Stimulated activated CD4-positive, alpha-beta T cell treated with anti-CD3 and anti-CD28 coated beads, Interleukin-15, amount 100 ng/mL, for 48 hours (primary cell): ENCODE results near the gene CEBPA.
"Not testable (repeated sequence)": the region's sequence is repeated elsewhere in the genome, so short reads cannot be mapped to it uniquely, and the experiment has no call there.

ENCODE experiments used
- DNase-seq, 2 donors: peaks; one replicate each; pipeline ENCODE4 v3.0.0-alpha.2; 2020; ENCODE audit warnings: low read depth in 2 of 2

The CEBPA gene

GRCh38 chr19:33301144-33301899 is 1.0 kb downstream of the CEBPA start:
- no peak for DNase-seq

DNA sequence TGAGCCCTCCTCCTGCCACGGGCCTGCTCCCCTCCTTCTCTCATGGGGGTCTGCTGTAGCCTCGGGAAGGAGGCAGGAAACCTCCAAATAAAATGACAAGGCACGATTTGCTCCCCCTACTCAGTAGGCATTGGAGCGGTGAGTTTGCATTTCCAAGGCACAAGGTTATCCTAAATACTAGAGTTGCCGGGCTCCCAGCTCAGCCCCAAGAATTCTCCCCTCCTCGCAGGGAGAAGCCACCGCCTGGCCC is 1.5 kb downstream of the CEBPA start:
- DNase-seq, result no peak

DNA sequence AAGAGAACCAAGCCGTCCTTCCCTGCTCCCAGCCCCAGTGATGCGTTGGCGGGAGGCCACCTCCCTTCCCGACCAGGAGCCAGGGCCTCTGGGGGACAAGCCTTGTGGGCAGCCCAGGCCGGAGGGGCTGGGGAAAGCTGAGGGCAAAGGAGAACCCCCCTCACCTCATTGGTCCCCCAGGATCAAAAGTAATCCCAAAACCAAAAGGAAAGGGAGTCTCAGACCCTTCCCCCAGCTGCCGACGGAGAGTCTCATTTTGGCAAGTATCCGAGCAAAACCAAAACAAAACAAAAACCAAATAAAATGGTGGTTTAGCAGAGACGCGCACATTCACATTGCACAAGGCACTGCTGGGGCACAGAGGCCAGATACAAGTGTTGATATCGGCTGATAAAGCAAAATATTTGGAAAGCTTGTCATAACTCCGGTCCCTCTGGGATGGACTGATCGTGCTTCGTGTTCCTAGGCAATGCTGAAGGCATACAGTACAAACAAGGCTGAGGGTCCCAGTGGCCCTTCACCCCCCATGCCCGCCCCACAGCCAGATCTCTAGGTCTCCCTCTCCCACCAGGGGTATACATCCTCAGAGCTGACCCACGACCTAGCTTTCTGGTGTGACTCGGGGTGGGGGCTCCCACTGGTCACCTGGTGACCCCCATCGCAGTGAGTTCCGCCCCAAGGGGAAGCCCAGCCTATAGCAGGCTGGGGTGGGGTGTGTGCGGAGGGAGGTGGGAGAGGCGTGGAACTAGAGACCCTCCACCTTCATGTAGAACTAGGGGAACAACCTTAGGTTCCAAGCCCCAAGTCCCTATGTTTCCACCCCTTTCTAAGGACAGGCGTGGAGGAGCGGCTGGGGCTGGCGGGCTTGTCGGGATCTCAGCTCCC is 2.1 kb downstream of the CEBPA start:
- no peak for DNase-seq

GRCh38 chr19:33299051-33299688 is 3.2 kb downstream of the CEBPA start:
- no peak for DNase-seq

GRCh38 chr19:33298146-33298911 is 4.0 kb downstream of the CEBPA start:
- no peak for DNase-seq

GRCh38 chr19:33297401-33298145 is 4.8 kb downstream of the CEBPA start:
- no peak for DNase-seq

- DNase-seq, result no peak
These were observed 5.8 kb downstream of the CEBPA start for GRCh38 chr19:33296488-33296971.

DNA sequence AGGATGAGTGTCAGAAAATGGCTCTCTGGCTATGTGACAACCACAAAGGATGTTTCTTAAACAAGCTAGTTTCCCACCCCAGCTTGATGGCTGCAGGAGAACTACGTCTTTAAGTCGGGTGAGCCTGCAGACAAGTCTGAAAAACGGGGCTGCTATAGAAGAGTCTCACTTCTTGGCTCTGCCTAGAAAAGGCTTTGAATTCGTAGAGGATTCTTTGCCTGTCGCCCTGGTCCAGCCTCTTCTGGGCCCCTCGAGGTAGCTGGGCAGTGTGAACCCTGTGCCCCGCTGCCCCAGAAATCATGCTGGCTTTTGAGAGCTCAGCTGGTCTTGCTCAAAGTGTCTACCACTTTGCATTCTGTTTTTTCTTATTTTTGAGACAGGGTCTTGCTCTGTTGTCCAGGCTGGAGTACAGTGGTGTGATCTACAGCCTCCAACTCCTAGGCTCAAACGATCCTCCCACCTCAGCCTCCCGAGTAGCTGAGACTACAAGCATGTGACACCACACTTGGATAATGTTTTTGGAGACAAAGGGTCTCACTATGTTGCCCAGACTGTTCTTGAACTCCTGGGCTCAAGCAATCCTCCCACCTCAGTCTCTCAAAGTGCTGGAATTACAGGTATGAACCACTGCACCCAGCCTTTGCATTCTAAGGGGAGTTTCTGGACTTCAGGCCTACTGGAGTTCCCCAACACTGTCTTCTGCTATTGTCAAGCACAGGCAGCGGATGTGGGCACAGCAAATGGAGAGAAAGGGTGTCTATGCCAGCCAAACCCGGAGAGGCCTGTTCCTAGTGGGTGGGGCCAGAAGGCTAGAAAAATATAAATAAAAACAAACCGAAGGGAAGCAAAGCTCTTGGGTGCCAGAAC is 6.5 kb downstream of the CEBPA start:
- no peak for DNase-seq

DNA sequence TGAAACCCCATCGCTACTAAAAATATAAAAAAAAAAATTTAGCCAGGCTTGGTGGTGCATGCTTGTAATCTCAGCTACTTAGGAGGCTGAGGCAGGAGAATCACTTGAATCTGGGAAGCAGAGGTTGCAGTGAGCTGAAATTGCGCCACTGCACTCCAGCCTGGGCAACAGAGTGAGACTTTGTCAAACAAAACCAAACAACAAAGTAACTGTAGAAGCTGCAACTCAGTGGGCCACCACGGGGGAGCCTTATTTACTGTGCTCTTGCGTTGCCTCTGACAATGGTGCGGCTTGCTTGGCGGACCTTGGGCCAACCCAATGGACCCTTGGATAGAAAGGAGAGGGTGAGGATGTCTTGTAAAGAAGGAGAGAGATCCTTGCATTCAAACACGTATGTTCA is 7.3 kb downstream of the CEBPA start:
- DNase-seq, result not testable (repeated sequence)

GRCh38 chr19:33294058-33294798 is 8.1 kb downstream of the CEBPA start:
- no peak for DNase-seq

- no peak for DNase-seq
These were observed 8.9 kb downstream of the CEBPA start for GRCh38 chr19:33293255-33294057.

DNA sequence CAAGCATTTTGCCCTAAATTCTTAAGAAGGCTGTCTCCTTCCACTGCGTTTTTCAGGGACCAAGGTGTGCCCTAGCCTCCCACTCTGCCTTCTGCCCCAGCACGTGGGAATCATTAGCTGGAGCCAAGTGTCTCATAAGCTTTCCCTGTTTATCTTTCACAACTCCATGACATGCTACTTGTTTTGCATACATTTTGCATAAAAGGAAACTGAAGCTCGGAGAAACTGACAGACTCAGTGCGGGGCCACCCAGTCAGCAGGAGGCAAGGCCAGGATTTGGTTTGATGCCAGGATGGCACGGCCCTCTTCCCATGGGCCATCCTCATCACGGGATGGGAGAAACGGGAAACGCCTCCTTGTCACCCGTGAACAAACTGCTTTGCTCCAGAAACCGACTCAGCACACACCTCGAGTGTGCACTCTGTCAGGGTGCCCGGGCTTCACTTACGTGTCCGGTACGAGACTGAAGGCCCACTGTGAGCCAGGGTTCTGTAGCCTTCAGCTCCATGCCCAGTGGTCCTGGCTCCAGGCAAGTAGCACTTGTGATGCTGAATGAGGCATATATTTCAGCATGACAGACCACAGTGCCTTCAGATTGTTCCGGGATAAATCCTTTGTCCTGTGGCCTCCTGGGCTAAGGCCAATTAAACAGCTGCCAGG is 9.6 kb downstream of the CEBPA start:
- no peak for DNase-seq

- no peak for DNase-seq
These were observed 10.5 kb downstream of the CEBPA start for GRCh38 chr19:33291623-33292534.

DNA sequence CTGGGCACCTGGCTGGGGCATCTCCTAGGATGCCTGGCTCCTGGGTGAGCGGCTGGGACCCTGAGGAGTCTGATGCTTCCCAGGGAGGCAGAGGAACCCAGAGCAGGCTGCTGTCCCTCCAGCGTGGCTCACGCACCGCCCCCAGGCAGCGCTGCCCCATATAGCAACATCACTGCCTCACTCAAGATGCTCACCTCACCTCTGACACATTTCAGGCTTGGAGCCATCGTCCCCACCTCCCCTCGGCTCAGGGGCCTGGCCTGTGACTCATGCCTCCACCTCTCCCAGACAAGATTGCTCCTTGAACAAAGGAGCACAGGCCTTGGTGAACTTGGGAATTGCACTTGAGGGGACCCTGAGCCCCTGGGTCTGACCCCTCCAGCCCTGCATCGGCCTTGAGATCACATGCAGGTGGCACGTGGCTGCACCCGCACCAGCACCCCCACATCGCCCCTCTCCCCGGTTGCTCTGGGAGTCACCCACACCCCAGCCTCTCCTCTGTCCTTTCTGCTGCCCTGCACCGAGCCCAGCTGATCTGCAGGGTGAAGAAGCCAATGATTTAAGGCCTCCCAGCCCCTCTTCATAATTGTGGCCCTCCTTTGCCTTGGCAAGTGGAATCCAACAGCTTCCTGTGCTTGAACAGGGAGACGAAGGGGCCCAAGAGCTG is 11.2 kb downstream of the CEBPA start:
- no peak for DNase-seq

DNA sequence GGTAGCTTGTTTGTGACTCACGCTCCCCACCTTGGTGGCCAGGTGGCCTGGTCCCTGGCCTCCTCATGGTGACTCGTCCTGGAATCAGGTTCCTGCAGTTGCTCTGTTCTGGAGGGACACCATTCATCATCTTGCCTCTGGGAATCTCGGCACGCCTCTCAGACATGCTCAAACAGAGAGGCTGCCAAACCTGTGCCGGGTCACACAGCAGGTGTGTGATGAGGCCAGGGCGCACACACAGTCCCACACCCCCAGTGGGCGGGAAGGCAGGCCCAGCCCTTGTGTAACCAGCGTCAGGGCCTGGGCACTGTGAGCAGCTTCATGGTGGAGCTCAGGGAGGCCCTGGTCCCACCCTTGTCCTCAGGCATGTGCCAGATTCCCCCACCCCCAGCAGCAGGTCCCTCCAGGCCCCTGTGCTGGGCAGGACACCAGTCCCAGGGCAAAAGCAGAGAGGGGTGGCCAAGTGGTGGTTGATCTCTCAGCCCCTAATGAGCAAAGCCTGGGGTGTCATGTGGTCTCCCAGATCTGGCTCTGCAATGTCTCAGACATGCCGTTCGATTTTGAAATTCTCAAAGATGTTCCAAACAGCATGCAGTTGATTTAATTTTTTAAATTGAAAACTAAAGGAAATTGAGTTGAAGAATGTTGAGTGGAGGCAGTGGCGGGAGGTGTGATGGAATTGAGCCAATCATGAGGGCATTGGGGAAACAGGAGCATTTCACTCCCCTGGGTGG is 12.1 kb downstream of the CEBPA start:
- DNase-seq, result no peak

DNA sequence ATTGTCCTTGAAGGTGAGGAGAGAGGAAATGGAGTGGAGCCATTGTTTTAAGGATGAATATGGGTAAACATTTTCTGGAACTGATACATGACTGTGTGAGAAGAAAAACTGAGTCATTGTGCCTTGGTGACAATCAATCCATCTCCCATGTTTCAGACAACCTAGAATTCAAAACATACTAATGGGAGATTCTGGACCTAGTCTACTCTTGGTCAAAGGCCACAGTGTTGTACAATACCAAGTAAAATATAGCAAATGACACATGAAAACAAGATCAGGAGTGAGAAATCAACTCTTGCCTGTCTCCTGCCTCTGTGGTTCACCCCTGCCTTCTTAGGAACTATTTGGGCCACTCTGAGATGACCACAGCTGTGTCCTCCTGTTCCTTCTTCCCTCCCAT is 13.1 kb downstream of the CEBPA start:
- no peak for DNase-seq
